GM19043 (cell line): Measurements from ENCODE around the gene VPS9D1.
"Not testable (repeated sequence)": the region's sequence is repeated elsewhere in the genome, so short reads cannot be mapped to it uniquely, and the experiment has no call there.

Experiments
- ATAC-seq: cut with Tn5 transposase; IDR thresholded peaks from one replicate; pipeline ENCODE4 v1.9.1; 2021; ENCODE audit warnings: low read depth; ENCODE audit not compliant: unreplicated experiment

VPS9D1 gene

DNA sequence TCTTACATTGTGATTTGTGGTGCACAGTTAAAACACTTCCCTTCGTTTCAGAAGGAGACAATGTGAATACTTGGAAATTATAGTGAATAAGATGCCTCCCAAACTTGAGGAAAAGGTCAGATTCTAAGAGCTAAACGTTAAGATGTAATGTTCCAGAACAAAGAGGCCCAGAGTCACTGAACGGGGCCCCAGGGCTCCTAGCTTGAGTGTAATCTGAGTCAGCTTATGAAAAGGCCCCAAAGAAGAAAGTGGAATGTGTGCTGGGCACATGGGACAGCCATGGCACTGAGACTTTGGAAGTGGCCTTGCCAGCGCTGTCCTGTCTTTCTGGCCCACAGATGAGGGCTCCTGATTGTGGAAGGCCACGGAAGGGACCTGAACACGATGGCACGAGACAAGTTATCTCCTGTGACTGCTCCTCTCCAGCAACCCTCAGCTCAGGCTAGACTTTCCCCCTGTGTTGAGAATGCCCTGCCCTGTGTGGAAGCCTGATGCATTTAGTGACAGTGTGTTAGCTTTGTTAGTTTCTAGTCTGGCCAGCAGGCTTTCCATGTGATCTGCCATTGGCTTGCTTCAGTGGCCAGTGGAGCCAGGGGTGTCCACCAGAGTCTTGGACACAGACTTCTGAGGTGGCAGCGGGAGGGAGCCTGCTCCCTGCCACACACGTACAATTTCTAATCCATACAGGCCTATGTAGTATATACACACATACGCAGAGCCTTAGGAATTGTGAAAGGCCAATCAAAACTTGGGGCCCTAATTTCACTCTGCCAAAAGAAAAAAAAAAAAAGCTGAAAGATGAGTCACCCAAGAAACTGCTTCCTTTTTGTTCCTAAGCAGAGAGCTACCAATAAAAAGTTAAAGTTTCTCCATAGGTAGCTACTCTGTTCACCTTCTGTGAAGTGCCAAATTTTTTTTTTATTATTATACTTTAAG lies 49.9 kb downstream of the VPS9D1 start:
- ATAC-seq = no peak

DNA sequence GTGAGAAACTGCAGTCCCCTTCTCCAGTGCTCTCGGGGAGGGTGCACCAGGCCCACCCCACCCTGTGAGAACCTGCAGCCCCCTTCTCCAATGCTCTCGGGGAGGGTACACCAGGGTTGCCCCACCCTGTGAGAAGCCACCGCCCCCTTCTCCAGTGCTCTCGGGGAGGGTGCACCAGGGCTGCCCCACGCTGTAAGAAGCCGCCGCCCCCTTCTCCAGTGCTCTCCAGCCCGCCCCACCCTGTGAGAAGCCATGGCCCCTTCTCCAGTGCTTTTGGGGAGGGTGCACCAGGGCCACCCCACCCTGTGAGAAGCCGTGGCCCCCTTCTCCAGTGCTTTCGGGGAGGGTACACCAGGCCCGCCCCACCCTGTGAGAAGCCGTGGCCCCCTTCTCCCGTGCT lies 50.9 kb downstream of the VPS9D1 start:
- ATAC-seq = no peak

DNA sequence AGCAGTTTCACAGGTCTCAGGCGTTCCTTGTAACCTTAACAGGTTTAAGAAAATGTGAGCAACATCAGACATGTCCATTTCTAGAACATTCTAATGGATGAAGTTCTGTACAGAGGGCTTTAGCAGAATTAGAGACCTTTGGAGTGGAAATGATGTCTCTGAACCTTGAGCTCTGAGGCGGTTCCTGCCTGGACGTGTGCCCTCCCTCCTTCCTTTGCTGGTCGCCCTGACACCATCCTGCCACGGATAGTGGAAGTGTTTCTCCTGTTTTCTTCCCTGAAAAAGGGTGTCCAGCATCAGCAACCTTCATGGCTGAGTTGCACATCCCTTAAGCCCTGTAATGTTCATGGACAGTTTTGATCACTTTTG lies 51.9 kb downstream of the VPS9D1 start:
- ATAC-seq = no peak

DNA sequence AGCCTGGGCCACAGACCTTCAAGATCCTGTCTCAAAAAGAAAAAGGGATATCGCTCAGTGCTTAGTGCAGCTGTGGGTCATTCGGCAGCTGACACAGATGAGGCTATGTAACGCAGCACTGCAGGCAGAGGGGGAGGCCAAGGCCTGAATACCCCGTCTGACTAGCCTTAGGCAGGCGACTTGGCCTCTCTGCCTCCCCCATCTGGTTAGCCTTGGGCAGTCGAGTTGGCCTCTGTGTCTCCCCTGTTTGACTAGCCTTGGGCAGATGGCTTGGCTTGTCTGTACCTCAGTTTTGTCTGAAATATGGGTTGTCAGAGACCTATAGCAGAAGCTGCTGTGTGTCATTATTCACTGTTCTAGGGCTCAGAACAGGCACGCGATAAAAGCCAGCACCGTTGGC lies 53.1 kb downstream of the VPS9D1 start:
- no peak for ATAC-seq

DNA sequence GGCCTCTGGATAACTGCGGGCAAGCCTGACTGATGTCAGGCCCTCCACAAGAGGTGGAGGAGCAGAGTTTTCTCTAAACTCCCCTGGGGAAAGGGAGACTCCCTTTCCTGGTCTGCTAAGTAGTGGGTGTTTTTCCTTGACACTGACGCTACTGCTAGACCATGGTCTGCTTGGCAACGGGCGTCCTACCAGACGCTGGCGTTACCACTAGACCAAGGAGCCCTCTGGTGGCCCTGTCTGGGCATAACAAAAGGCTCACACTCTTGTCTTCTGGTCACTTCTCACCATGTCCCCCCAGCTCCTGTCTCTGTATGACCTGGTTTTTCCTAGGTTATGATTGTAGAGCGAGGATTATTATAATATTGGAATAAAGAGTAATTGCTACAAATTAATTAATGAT lies 53.7 kb downstream of the VPS9D1 start:
- ATAC-seq = not testable (repeated sequence)

DNA sequence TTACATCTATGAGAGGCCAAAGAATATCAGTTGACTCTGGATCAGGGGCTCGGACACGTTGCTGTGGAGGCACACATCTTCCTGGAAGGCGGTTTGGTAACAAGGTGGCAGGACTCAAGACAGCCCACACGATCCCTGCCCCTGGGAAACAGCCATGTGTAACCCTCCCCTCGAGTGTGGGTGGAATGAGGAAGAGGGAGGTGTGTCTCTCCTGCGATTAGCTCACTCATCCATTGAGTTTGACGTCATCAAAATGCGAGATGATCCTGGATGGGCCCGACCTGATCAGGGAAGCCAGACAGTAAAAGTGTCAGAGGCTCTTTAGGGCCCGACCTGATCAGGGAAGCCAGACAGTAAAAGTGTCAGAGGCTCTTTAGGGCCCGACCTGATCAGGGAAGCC lies 56.5 kb downstream of the VPS9D1 start:
- not testable (repeated sequence) for ATAC-seq

DNA sequence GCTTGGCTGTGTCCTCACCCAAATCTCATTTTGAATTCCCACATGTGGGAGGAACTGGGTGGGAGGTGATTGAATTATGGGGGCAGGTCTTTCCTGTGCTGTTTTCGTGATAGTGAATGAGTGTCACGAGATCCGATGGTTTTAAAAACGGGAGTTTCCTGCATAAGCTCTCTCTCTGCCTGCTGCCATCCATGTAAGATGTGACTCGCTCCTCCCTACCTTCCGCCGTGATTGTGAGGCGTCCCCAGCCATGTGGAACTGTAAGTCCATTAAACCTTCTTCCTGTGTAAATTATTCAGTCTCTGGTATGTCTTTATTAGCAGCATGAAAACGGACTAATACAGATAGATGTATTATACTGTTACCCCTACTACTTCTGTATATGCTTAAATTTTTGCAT lies 59.5 kb downstream of the VPS9D1 start:
- no peak for ATAC-seq

DNA sequence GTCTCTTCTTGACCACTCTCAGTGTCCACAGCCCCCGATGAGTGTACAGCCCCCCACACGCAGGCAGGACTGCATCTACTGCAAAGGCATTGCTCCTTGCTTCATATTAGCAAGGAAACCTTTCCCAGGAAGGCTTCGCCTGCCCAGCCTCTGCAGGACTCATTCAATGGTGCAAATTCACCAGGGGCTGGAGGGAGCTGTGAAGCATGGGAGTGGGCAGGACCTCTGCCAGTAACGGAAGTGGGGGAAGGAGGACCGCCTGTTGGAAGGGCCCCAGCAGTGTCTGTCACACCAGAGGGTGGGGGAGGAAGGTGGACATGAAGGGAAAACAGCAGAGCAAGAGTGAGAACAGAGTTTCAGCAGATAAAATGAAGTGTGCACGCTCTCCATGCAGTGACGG lies 60.6 kb downstream of the VPS9D1 start:
- no peak for ATAC-seq

DNA sequence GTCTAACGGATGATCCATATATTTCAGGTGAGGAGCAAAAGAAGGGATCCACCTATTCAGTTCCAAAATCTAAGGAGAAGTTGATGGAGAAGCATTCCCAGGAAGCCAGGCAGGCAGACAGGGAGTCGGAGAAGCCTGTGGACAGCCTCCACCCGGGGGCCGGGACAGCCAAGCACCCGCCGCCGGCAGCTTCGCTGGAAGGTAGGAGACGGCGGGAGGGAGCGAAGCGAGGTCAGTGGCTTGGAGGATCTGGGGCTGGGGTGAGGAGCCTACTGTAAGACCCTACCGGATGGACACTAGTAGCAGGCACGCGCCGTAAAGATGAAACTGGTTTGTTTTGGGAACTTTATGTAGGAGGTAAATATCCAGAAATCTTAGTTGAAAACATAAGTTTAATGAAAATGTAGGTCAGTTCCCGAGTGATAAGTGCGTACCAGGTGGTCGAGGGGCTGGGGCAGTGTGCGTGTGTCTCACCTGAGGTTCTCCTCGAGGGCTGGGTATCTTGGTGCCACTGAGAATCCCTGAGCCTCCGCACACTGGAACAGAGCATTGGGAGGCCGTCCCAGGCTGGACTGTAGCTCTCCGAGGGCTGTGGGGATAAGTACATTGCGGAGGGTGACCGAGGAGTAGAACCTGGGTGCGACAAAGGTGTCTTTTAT lies 62.3 kb downstream of the VPS9D1 start:
- no peak for ATAC-seq

DNA sequence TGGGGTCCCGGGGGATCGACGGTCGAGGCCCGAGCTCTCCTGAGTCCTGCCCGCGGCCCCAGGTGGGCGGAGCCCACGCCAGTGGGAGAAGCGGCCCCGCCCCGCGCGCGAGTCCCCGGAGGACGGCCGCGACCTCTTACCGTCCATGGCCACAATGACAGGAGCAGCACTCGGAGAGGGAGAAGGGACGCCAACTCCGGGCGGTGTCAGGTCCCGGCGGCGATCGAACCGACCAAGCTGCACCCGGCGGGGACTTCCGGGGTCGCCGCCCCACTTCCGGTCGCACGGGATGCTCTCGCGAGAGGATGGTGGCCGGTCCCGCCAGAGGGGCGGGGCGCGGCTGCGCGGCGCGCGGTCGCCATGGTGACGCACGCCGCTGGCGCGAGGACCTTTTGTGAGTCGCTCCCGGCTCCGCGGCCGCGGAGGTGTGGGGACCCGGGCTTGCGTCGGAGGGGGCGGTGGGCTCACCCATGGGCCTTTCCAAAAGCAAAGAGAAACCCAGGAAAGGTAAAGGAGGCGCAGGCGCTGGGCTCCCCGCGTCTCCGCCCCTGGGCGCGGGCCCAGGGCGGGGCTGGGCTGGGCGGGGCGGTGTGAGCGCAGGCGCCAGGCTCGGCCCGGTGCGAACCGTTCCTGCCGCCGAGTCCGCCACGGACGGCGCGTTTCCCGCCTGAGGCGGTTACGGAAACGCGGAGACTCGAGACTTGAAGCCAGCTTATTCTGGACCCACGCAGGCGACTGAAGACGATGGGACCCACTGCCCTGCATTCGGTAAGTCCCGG lies 63.1 kb downstream of the VPS9D1 start, which contains the start of the genes CHMP1A and SPATA33:
Gene CHMP1A (minus strand): TSS at position 267 of the 779 bp plus-strand sequence. CDS start 120 bp downstream, at position 147.
Gene SPATA33 (plus strand): TSS at position 395 of the 779 bp plus-strand sequence. CDS start 76 bp downstream, at position 471.
- peak; percentile 81 for ATAC-seq
